Measurements from ENCODE around the gene GDF10.

Gene GDF10

DNA sequence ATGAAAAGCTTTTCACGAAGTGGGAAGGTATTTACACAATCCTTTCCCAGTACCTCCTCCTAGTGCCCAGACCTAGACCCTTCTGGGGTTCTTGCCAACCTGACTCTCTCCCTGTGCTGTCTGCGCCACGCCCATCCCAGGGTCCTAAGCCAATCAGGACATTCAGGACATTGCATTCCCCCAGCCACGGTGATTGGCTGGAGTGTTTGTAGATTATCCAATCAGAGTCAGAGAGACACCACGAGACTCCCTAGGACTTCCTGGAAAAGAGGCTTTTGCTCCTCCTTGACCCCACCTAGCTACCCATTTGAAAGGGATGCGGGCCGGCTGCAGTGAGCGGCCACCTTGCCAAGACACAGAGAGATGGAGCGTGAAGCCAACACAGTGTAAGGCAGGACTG, 18.7 kb downstream of the GDF10 start:
- DNase-seq, result no peak

DNA sequence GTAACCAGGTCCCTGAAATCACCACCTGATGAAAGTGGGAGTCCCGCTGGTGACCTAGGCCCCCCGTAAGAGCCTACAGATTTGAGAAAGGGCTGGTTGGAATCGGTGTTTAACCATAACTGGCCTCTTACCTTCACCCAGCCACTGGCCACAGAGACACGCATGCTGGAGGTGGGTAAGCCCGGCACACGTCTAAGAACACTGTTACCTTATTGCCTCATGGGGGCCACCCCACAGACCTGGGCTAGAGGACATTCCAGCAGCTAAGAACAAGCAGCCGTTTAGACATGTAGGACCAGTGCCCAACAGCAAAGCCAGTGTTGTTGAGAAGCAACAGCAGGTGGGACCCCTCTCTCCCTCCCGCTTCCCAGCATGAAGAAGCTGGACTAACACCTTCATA, 19.8 kb downstream of the GDF10 start:
- DNase-seq, result no peak

DNA sequence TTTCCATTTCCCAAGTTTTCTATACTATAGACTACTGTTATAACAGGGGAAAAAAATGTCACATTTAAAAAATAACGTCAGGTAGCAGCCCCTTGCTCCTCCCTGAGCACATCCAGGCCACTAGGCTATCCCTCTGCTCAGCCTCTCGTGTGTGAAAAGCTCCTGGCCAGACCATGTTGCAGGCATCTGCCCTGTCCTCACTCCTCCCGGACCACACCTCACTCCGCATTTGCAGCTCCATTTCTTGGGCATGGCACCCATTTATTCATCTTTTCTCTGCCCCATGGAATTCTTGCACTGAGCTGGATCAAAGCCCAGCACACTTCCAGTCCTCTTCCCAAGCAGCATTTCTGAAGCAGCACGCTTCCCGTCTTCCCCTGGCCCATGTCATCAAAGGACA, 20.8 kb downstream of the GDF10 start:
- DNase-seq, result no peak

DNA sequence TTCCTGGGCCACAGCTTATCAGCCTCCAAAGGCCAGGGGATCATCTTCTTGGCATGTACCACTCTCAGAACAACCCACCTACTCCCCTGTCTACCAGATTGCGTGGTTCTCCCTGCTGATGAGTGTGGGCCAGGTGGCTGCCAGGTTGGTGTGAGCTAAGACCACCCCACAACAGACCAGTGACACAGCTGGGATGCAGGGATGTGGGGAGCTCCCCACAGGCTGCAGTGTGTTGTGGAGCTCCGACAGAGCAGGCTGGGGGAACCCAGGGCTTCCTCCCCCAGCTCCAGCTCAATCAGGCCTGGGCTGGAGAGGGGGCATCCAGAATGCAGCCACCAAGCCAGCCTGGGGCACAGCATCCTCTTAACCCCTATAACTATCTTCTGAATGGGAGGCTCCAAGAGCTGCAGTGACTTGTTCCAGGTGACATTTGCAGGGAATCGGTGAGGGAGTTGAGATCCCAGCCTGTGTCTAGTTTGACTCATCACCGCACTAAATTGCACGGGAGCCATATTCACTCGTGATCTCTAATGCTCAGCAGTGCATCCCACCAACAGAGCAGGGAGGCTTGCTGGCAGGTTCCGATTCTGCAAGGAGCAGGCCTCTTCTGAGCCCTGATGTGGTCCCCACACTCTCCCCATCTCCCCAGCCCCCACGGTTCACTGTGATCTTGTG, 21.7 kb downstream of the GDF10 start:
- DNase-seq, result no peak

DNA sequence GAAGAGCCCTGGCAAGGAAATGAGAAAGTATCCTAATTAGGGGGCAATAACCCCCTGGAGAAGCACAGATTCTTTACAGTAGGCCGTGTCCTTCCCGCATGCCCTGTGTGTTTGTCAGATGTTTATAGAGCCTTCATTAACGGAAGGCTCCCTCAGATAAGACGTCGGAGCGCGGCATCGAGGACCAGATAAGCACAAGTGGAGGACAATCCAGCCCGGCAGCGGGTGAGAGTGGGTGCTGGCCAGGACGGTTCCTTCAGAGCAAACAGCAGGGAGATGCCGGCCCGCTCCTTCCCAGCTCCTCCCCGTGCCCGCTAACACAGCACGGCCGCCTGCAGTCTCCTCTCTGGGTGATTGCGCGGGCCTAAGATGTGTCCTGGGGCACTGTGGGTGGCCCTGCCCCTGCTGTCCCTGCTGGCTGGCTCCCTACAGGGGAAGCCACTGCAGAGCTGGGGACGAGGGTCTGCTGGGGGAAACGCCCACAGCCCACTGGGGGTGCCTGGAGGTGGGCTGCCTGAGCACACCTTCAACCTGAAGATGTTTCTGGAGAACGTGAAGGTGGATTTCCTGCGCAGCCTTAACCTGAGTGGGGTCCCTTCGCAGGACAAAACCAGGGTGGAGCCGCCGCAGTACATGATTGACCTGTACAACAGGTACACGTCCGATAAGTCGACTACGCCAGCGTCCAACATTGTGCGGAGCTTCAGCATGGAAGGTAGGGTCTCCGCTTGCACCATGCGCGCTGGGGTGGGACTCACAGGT, 22.5 kb downstream of the GDF10 start, which contains the start of gene GDF2:
Gene GDF2 (plus strand): TSS at position 155 of the 762 bp plus-strand sequence. CDS start 215 bp downstream, at position 370.
- DNase-seq, result no peak

DNA sequence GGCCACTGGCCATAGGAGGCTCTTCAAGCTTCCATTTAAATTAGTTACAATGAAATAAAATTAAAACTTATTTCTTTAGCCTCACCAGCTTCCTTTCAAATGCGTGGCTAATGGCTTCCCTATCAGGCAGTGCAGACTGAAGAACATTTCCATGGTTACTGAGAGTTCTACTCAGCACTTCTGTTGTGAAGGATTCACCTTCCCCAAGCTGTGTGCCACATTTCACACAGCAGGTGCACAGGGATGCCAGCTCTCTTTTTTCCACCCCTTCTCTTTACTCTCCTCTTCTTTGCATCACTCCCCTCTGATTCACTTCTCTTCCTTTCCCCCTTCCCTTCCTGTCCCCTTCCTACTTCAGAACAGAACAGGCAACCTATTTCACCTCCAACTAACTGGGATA, 23.1 kb downstream of the GDF10 start:
- DNase-seq, result no peak

DNA sequence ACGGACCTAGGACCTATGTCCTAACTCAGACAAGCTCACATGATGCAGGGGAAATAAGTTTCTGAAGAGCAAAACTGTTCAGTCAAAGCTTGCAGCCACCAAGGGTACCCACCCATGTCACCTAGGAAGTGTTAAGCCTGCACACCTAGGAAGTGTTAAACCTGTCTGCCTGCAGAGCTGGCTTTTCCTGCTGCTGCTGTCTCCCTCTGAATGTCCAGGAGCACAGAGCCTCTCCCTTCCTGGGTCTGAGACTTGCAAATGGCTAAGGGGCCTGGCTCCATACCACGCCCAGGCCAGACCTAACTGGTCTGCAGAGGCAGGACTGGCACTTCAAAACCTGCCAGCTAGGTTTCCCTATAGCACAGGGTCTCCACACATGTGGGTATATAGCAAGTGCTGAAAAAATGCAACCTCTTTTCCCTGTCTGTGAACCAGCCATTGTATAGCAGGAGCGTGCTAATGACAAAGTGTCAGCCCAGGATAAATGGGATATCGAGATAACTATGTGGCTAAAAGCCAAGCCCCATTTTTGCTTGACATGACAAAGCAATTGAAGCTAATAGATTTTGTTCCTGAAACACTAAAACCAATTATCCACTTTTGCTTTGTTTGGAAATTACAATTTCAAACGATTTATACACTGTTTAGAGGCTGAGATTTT, 23.8 kb downstream of the GDF10 start:
- DNase-seq, result no peak

DNA sequence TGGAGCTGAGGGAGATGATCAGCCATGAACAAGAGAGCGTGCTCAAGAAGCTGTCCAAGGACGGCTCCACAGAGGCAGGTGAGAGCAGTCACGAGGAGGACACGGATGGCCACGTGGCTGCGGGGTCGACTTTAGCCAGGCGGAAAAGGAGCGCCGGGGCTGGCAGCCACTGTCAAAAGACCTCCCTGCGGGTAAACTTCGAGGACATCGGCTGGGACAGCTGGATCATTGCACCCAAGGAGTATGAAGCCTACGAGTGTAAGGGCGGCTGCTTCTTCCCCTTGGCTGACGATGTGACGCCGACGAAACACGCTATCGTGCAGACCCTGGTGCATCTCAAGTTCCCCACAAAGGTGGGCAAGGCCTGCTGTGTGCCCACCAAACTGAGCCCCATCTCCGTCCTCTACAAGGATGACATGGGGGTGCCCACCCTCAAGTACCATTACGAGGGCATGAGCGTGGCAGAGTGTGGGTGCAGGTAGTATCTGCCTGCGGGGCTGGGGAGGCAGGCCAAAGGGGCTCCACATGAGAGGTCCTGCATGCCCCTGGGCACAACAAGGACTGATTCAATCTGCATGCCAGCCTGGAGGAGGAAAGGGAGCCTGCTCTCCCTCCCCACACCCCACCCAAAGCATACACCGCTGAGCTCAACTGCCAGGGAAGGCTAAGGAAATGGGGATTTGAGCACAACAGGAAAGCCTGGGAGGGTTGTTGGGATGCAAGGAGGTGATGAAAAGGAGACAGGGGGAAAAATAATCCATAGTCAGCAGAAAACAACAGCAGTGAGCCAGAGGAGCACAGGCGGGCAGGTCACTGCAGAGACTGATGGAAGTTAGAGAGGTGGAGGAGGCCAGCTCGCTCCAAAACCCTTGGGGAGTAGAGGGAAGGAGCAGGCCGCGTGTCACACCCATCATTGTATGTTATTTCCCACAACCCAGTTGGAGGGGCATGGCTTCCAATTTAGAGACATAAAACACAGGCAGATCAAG, 25.6 kb downstream of the GDF10 start:
- no peak for DNase-seq

DNA sequence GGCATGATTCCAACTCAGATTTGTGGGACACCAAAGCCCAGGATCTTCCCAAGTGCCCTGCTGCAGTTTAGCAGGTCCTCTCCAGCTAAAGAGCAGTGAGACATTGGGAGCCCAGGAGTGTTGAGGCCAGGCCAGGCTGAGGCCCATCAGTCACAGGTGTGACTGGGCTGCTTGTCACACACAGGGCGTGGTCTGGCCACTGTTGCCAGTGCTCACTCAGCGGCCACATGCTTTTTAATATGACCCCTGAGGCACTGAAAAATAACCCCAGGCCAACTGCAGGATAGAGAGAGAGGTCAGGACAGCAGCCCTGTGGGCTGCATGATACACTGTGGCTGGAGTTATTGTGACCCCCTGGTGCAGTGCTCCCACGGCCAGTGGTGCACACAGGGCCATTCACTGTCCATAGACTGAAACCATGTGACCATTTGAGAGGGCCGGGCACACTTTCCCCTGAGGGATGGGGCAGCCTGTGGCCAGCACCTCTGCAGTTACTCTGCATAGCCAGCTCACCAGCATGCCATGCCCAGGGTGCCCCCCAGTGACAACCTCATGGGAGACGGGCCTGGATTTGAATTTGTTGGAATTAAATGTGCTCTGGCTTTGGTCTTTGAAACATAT, 26.4 kb downstream of the GDF10 start:
- DNase-seq, result no peak

DNA sequence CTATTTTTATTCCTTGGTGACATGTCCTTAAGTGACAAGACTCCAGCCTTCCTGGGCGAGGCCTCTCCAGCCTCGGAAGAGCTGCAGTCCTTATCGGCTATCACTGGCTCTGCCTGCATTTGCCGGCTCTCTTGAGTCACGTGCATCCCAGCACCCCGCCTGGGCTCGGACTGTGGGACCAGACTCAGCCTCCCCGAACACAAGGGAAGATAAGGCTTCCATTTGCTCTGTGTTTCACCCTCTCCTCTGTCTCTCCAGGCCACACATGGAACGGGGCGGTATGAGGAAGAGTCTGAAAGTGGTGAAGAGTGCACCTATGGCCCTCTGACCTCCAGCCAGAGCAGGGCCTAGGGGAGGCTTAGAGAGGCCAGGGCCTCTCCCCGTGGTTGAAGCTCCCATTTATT, 26.9 kb downstream of the GDF10 start:
- DNase-seq, result no peak

DNA sequence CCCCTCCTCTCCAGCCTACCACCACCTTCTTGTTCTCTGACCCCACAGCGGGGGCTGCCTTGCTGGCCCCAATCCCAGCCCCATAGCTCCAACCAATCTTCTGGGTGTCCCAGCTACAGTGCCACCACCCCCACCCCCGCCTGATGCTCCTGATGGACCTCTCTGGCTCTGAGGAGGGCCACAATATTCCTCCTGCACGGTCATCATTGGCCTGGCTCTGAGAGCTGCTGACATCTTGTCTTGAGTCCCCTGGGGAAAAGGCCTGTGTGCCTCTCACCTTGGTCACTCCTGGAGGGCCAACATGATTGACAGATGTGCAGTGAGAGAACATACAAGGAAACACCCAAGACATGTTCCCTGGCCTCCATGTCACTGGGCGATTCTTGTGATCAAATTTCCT, 29.9 kb downstream of the GDF10 start:
- no peak for DNase-seq

DNA sequence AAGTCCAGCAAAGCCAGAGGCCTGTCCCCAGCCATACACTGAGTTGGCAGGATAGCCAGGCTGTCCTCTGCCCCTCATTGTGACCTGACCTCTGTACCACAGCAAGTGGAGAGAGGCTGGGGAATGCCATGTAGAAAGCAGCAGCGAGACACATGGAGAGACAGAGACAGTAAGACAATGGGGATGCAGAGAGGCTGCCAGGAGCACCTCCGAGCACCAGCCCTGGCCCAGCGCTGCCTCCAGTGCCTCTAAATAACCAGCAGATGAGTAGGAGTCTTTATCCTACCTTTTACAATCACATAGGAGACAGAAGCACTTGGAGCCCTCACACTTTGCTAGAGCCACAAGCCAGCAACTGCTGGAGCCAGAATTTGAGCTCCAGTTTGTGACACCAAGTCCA, 30.4 kb downstream of the GDF10 start:
- DNase-seq, result no peak

DNA sequence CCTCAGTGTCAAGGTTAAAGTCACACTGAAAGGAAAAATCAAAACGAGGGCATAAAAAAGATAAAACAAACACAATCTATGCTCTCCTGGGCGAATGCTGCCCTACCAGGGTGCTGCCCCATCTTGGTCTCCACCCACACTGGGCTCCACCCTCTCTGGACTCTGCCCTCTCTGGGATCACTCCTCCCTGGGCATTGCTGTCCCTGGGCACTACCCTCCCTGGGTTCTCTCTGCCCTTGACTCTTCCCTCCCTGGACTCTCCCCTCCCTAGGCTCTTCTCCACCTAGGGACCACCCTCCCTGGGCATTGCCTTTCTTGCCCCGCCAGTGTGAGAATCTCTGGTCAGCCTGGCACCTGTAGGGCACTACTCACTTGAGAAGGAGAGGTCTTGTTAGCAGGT, 30.8 kb downstream of the GDF10 start:
- no peak for DNase-seq

DNA sequence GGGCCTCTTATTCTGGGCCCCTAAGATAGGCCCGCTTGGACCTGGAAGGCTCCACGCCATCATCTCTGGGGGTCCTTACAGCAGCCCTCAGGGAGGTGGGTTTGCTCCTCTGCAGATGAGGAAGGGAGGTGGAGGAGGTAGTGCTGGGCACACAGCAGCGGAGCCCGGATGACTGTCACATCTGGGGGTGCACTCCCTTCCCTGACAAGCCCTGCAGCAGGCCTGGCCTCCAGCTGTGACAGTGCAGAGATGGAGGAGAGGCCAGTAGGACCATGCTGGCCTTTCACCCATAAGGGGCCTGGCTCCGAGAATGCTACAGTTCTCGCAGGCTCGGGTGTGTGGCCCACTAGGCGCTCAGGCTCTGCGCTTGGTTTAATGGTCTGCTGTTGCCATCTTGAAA, 31.5 kb downstream of the GDF10 start:
- no peak for DNase-seq

DNA sequence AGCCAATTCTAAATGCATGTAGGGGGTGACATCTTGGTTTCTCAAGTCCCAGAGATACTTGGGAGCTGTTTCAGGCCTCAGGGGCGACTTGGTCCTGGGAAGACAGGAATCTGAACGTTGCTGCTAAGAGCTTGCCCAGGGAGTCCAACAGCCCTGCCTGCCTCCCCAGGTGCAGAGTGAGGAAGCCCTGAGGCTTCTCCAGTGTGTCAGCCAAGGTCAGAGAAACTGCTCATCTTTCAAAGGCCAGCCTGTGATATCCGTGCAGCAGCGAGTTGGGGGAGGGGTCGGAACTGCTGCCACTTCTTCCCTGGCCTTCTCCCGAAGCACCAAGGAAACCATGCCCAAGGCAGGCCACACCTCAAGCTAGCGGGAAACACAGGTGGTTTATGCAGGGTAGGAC, 32.0 kb downstream of the GDF10 start:
- DNase-seq, result no peak

DNA sequence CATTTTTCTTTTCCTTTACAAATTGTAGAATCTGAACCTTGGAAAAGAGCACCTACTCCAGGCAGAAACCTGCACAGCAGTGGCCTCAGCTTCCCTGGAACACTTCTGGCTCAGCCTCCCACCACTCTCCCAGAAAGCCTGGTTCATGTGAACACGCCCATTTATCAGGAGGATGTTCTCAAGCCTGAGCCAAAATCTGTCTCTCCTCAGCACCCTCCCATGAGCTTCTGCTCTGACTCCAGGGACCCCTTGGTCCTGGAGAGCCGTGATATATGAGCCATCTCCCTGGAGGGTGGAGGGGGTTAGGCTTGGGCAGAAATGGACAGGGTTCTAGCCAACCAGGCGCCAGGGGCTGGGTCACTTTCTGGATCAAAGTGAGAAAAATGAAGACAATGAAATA, 32.4 kb downstream of the GDF10 start:
- no peak for DNase-seq

DNA sequence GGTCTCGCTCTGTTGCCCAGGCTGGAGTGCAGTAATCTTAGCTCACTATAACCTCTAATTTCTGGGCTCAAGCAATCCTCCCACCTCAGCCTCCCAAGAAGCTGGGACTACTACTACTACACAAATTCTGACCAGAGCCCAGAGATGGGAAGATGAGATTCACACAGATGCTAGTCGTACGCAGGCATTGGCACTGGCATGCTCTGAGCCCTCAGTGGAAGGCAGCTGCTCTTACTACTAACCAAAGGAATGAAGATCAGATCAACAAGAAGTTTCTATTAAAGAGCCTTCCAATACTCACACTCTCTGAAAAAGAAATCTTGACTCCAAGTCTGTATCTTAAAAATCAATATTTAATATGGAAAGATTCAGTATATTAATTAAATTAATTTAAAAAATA, 32.9 kb downstream of the GDF10 start:
- no peak for DNase-seq

DNA sequence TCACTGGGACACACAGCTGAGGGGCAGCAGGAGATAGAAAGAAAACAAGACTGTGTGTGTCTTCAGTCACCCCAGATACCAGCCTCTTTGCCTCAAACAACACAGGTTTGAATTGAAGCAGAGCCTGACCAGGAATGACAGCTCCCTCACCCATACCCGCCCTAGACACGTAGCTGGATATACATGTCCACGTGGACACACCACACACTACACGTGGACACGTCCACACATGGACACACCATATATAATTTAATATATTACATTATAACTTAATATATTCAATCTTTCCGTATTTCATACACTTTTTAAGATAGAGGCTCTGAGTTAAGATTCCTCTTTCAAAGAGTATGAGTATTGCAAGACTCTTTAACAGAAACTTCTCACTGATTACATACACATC, 33.5 kb downstream of the GDF10 start:
- DNase-seq, result no peak

DNA sequence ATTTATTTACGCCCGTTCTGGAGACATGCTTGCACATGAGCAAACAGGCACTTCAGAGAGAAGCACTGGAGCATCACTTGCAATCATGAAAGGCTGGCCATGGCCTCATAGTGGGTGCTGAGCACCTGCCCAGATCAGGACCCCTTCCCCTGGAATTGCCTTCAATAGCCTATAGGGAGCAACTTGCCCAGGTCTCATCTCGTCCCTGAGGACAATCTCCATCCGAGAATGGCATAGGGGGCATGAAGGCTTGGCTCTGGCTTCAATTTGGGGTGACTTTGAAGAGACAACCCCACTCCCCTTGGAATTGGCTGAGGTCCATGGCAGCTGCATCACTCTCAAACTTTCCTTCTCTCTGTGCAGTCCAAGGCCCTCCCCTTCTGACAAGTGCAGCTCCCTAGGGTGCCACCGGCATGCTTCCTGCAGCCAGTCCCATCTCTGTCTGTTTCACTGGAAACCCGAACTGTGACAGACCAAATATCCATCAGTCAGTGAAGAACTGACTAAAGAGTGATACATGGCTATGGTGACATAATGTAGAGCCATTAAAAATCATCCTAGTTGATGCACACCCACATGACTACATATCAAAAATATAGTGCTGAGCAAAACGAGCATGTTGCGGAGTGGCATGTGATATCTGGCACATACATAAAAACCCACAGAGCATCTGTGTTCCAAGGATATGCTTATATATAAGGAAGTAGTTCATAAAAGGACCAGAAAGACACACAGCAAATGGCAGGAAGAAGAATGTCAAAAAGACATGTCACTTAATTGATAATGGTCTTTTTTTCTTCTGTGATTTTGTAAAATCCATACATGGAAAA, 34.7 kb downstream of the GDF10 start:
- DNase-seq, result no peak

DNA sequence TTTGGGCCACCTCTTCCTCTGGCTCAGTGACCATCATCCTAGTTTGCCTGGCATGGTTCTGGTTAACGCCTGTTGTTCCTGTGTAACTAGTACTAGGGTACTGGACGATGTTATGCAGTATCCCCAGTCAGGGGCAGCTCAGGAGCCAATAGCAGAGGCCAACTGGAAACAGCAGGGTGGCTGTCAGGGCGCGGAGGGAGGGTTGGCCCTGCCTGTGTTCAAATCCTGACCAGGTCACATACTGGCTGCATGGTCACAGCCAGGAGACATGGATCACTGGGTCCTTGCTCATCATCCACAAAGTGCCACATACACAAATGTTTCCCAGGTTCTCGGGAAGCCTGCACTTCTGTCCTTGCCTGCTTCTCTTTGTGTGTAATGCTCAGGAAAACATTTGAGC, 35.9 kb downstream of the GDF10 start:
- DNase-seq, result no peak

DNA sequence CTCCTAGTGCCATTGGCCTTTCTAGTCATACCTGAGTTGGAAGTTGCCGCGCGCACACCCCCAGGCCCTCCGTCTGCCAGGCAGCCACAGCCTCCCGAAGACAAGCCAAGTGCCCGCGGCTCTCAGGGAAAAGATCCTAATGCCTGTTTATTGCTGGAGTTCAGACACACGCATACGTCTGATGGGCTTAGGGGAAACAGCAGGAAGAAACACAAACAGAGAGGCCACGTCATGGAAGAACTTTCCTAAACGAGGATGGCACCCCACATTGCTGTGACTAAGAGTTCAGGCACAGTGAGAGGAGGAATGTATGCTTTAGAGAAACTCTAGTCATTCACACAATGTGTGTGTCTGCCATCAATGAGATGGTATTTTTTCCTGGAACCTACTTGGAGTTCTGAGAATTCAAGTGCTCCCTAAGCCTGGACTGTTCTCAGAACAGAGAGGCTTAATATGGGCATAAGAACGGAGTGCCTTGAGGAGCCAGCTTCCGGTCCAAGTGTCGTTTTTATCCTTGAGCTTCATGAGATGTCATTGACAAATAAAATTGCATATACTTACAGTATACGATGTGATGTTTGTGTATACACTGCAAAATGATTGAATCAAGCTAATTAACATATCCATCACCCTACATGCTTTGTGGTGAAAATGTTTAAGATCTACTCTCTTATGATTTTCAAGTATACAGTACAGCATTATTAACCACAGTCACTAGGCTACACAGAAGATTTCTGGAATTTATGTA, 36.6 kb downstream of the GDF10 start:
- DNase-seq, result no peak

All from activated naive CD4-positive, alpha-beta T cell (primary cell).